ENCODE results near the gene USP10.

GRCh38 chr16:84821179-84821578, 121.4 kb downstream of the USP10 start:
- TF ChIP-seq BACH2 (CRISPR knock-in tag; IDR thresholded peaks at IDR 0.05; ENCODE audit: borderline replicate concordance) (no peak), RARB (CRISPR knock-in tag; IDR thresholded peaks at IDR 0.05) (no peak), SNAI2 (CRISPR knock-in tag; IDR thresholded peaks at IDR 0.05) (no peak), ZFP3 (CRISPR knock-in tag; IDR thresholded peaks at IDR 0.05) (no peak), TCF4 (CRISPR knock-in tag; IDR thresholded peaks at IDR 0.05; ENCODE audit: borderline replicate concordance) (no peak), PPARA (CRISPR knock-in tag; IDR thresholded peaks at IDR 0.05; ENCODE audit: borderline replicate concordance) (no peak), ZNF565 (CRISPR knock-in tag; conservative IDR thresholded peaks at IDR 0.05; ENCODE audit: low read depth) (no peak), CSDC2 (CRISPR knock-in tag; IDR thresholded peaks at IDR 0.05) (no peak)
- TF ChIP-seq, protein P1, sequence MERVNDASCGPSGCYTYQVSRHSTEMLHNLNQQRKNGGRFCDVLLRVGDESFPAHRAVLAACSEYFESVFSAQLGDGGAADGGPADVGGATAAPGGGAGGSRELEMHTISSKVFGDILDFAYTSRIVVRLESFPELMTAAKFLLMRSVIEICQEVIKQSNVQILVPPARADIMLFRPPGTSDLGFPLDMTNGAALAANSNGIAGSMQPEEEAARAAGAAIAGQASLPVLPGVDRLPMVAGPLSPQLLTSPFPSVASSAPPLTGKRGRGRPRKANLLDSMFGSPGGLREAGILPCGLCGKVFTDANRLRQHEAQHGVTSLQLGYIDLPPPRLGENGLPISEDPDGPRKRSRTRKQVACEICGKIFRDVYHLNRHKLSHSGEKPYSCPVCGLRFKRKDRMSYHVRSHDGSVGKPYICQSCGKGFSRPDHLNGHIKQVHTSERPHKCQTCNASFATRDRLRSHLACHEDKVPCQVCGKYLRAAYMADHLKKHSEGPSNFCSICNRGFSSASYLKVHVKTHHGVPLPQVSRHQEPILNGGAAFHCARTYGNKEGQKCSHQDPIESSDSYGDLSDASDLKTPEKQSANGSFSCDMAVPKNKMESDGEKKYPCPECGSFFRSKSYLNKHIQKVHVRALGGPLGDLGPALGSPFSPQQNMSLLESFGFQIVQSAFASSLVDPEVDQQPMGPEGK (CRISPR knock-in tag; IDR thresholded peaks at IDR 0.05; ENCODE audit: borderline replicate concordance), result no peak

Data from SK-N-SH treated with all-trans-retinoic acid at 6 μM for 48 hours (cell line).